Head of caudate nucleus (tissue), 42 donors: ENCODE data around the gene KCNQ2.
"Not testable (repeated sequence)": the region's sequence is repeated elsewhere in the genome, so short reads cannot be mapped to it uniquely, and the experiment has no call there.

Experiments
- DNase-seq, 42 donors: peaks; one replicate each; pipeline versions ENCODE4 v3.0.0 to v3.0.0-alpha.2; 2020 to 2021; ENCODE audit warnings: mixed read lengths in 7 of 42
- intact Hi-C: fragments of 100-400 bp; cut with DNase I; formaldehyde crosslinking; loops from one replicate; pipeline ENCODE4 v1.15.0; 2022

Gene KCNQ2

GRCh38 chr20:63493563-63494020 lies 21.1 kb upstream of the KCNQ2 start:
- intact Hi-C loops: no loop called here
- no peak for DNase-seq

GRCh38 chr20:63492982-63493381 lies 20.5 kb upstream of the KCNQ2 start:
- DNase-seq: no peak
- intact Hi-C loops: no loop called here

GRCh38 chr20:63492518-63492917 lies 20.1 kb upstream of the KCNQ2 start:
- no peak for DNase-seq
- intact Hi-C loops: no loop called here

- intact Hi-C loops: no loop called here
- no peak for DNase-seq
Measured at GRCh38 chr20:63491635-63492230, 19.3 kb upstream of the KCNQ2 start.

- peak in 1 of 42 donors; percentile 2 for DNase-seq
- intact Hi-C loops: no loop called here
Measured at GRCh38 chr20:63491078-63491477, 18.6 kb upstream of the KCNQ2 start.

GRCh38 chr20:63490416-63490815 lies 18.0 kb upstream of the KCNQ2 start:
- intact Hi-C loops: no loop called here
- peak in 1 of 42 donors; percentile 1 for DNase-seq

GRCh38 chr20:63488315-63489251 lies 16.1 kb upstream of the KCNQ2 start:
- intact Hi-C loops: no loop called here
- DNase-seq: no peak

GRCh38 chr20:63487781-63488241 lies 15.4 kb upstream of the KCNQ2 start:
- intact Hi-C loops: no loop called here
- no peak for DNase-seq

GRCh38 chr20:63487116-63487764 lies 14.8 kb upstream of the KCNQ2 start:
- intact Hi-C loops: no loop called here
- DNase-seq: no peak

GRCh38 chr20:63486300-63486855 lies 13.9 kb upstream of the KCNQ2 start:
- DNase-seq: peak in 1 of 42 donors; percentile 3
- intact Hi-C loops: no loop called here

GRCh38 chr20:63484651-63485403 lies 12.4 kb upstream of the KCNQ2 start:
- intact Hi-C loops: no loop called here
- DNase-seq: no peak

- DNase-seq: no peak
- intact Hi-C loops: no loop called here
Measured at GRCh38 chr20:63484236-63484635, 11.8 kb upstream of the KCNQ2 start.

GRCh38 chr20:63483834-63484233 lies 11.4 kb upstream of the KCNQ2 start:
- intact Hi-C loops: no loop called here
- no peak for DNase-seq

GRCh38 chr20:63482021-63482587 lies 9.6 kb upstream of the KCNQ2 start:
- intact Hi-C loops: no loop called here
- DNase-seq: no peak

- DNase-seq: no peak
- intact Hi-C loops: no loop called here
Measured at GRCh38 chr20:63481503-63481902, 9.0 kb upstream of the KCNQ2 start.

GRCh38 chr20:63479695-63480419 lies 7.4 kb upstream of the KCNQ2 start:
- intact Hi-C loops, DNase-seq: not testable (repeated sequence)

- intact Hi-C loops: no loop called here
- DNase-seq: no peak
Measured at GRCh38 chr20:63478346-63479302, 6.2 kb upstream of the KCNQ2 start.
